Measurements from ENCODE around the gene SKA1. TPM values are rescaled to one million over a fixed set of nuclear protein-coding genes. Genes with fewer than 3 reads are reported as not detected.

Gene SKA1
- total and polyA plus RNA-seq, 5 donors from 2014 or later, result 0.10 to 2.2 (median 0.88) TPM

GRCh38 chr18:50418650-50419049, 43.8 kb downstream of the SKA1 start:
- no peak overlapping the region for H3K27ac Mint-ChIP-seq
- Histone ChIP-seq H3K9me3 (ENCODE audit: control insufficient read depth in 2 of 2, low read length in 2 of 2) (no peaks in the 10 kb centered on the region), H3K27me3 (ENCODE audit: control insufficient read depth, insufficient read depth, low read length) (peaks cover 3% of the 10 kb centered on the region), H3K4me1 (ENCODE audit: control insufficient read depth, insufficient read depth, low read length, poor library complexity, severe bottlenecking) (no peaks in the 10 kb centered on the region), H3K4me3 (ENCODE audit: low read depth, low read length) (no peak overlapping the region), H3K36me3 (ENCODE audit: control insufficient read depth, insufficient read depth, low read length) (no peaks in the 10 kb centered on the region), H3K27ac (ENCODE audit: insufficient read depth, low read length, poor library complexity, severe bottlenecking) (no peak overlapping the region)
- no peaks in the 10 kb centered on the region for H3K36me3 Mint-ChIP-seq
- peaks cover 2 to 13% (median 5%) of the 10 kb centered on the region in 7 donors for H3K9me3 Mint-ChIP-seq
- no peak for DNase-seq
- no peak for ATAC-seq (ENCODE audit: low read depth in 2 of 2)
- H3K4me1 Mint-ChIP-seq, result no peaks in the 10 kb centered on the region
- peaks cover 12% of the 10 kb centered on the region for H3K27me3 Mint-ChIP-seq
- no peak overlapping the region for H3K4me3 Mint-ChIP-seq

- DNase-seq (no peak), ATAC-seq (ENCODE audit: low read depth in 2 of 2) (no peak)
- Mint-ChIP-seq H3K4me3 (no peak overlapping the region), H3K27me3 (peaks cover 21% of the 10 kb centered on the region), H3K36me3 (no peaks in the 10 kb centered on the region), H3K27ac (no peak overlapping the region), H3K9me3 (peaks cover 4 to 20% (median 9%) of the 10 kb centered on the region in 7 donors), H3K4me1 (no peaks in the 10 kb centered on the region)
- Histone ChIP-seq H3K36me3 (ENCODE audit: control insufficient read depth, insufficient read depth, low read length) (no peaks in the 10 kb centered on the region), H3K27ac (ENCODE audit: insufficient read depth, low read length, poor library complexity, severe bottlenecking) (no peak overlapping the region), H3K4me1 (ENCODE audit: control insufficient read depth, insufficient read depth, low read length, poor library complexity, severe bottlenecking) (no peaks in the 10 kb centered on the region), H3K9me3 (ENCODE audit: control insufficient read depth in 2 of 2, low read length in 2 of 2) (no peaks in the 10 kb centered on the region), H3K4me3 (ENCODE audit: low read depth, low read length) (no peak overlapping the region), H3K27me3 (ENCODE audit: control insufficient read depth, insufficient read depth, low read length) (peaks cover 7% of the 10 kb centered on the region)
Observed at GRCh38 chr18:50422286-50422898, 47.5 kb downstream of the SKA1 start.

GRCh38 chr18:50424877-50425690, 50.2 kb downstream of the SKA1 start:
- H3K27me3 Mint-ChIP-seq, result peaks cover 18% of the 10 kb centered on the region
- Histone ChIP-seq H3K4me3 (ENCODE audit: low read depth, low read length) (no peak overlapping the region), H3K9me3 (ENCODE audit: control insufficient read depth in 2 of 2, low read length in 2 of 2) (no peaks in the 10 kb centered on the region), H3K27ac (ENCODE audit: insufficient read depth, low read length, poor library complexity, severe bottlenecking) (no peak overlapping the region), H3K36me3 (ENCODE audit: control insufficient read depth, insufficient read depth, low read length) (no peaks in the 10 kb centered on the region), H3K27me3 (ENCODE audit: control insufficient read depth, insufficient read depth, low read length) (peaks cover 7% of the 10 kb centered on the region), H3K4me1 (ENCODE audit: control insufficient read depth, insufficient read depth, low read length, poor library complexity, severe bottlenecking) (no peaks in the 10 kb centered on the region)
- H3K36me3 Mint-ChIP-seq, result no peaks in the 10 kb centered on the region
- no peak overlapping the region for H3K4me3 Mint-ChIP-seq
- DNase-seq, result no peak
- ATAC-seq (ENCODE audit: low read depth in 2 of 2), result no peak
- no peaks in the 10 kb centered on the region for H3K4me1 Mint-ChIP-seq
- peaks cover 0 to 8% (median 5%) of the 10 kb centered on the region in 7 donors for H3K9me3 Mint-ChIP-seq
- no peak overlapping the region for H3K27ac Mint-ChIP-seq

GRCh38 chr18:50427896-50428295, 53.0 kb downstream of the SKA1 start:
- no peaks in the 10 kb centered on the region for H3K36me3 Mint-ChIP-seq
- Histone ChIP-seq H3K4me1 (ENCODE audit: control insufficient read depth, insufficient read depth, low read length, poor library complexity, severe bottlenecking) (no peaks in the 10 kb centered on the region), H3K36me3 (ENCODE audit: control insufficient read depth, insufficient read depth, low read length) (no peaks in the 10 kb centered on the region), H3K4me3 (ENCODE audit: low read depth, low read length) (no peak overlapping the region), H3K27ac (ENCODE audit: insufficient read depth, low read length, poor library complexity, severe bottlenecking) (no peak overlapping the region), H3K27me3 (ENCODE audit: control insufficient read depth, insufficient read depth, low read length) (peaks cover 4% of the 10 kb centered on the region), H3K9me3 (ENCODE audit: control insufficient read depth in 2 of 2, low read length in 2 of 2) (no peaks in the 10 kb centered on the region)
- DNase-seq, result no peak
- H3K27ac Mint-ChIP-seq, result no peak overlapping the region
- peaks cover 0 to 8% (median 3%) of the 10 kb centered on the region in 7 donors for H3K9me3 Mint-ChIP-seq
- H3K27me3 Mint-ChIP-seq, result peaks cover 12% of the 10 kb centered on the region
- no peak overlapping the region for H3K4me3 Mint-ChIP-seq
- ATAC-seq (ENCODE audit: low read depth in 2 of 2), result no peak
- H3K4me1 Mint-ChIP-seq, result no peaks in the 10 kb centered on the region

GRCh38 chr18:50428531-50429206, 53.8 kb downstream of the SKA1 start:
- Histone ChIP-seq H3K4me1 (ENCODE audit: control insufficient read depth, insufficient read depth, low read length, poor library complexity, severe bottlenecking) (no peaks in the 10 kb centered on the region), H3K27me3 (ENCODE audit: control insufficient read depth, insufficient read depth, low read length) (peaks cover 4% of the 10 kb centered on the region), H3K4me3 (ENCODE audit: low read depth, low read length) (no peak overlapping the region), H3K9me3 (ENCODE audit: control insufficient read depth in 2 of 2, low read length in 2 of 2) (no peaks in the 10 kb centered on the region), H3K36me3 (ENCODE audit: control insufficient read depth, insufficient read depth, low read length) (no peaks in the 10 kb centered on the region), H3K27ac (ENCODE audit: insufficient read depth, low read length, poor library complexity, severe bottlenecking) (no peak overlapping the region)
- Mint-ChIP-seq H3K4me3 (no peak overlapping the region), H3K36me3 (no peaks in the 10 kb centered on the region), H3K9me3 (peaks cover 0 to 8% (median 2%) of the 10 kb centered on the region in 7 donors), H3K27ac (no peak overlapping the region), H3K4me1 (no peaks in the 10 kb centered on the region), H3K27me3 (peaks cover 12% of the 10 kb centered on the region)
- DNase-seq, result no peak
- ATAC-seq (ENCODE audit: low read depth in 2 of 2), result no peak

DNA sequence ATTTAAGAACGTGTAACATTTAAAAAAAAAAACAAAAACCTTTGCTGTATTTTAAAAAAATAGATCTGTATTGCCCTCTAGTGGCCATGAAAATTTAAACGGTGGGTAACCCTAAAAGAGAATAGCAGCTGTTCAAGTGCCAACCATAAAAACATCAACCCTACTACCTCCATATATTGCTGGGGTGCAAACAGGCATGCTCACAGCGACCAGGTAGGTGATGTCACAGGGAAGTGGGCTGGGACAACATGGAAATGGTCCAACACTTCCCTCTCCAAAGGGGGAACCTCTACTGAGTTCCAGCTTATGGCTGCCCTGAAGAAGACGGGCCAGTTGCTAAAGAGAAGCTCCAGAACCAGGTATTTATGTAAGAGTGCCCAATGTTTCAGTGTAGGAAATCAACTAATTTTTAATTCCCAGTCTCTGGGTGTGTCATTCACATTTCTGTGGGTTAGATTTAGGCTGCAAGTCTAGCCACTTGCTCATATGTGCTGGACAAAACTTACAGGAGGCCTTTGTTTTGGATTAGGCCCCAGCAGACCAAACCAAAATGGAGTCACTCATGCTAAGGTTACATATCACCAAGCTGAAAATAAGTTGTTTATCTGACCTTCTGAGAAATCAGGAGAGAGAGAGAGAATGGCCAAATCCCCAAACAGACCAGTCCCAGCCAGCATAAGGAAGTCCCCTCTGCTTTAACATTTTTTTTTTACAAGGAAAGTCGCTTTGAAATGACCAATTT, 54.5 kb downstream of the SKA1 start:
- Histone ChIP-seq H3K27me3 (ENCODE audit: control insufficient read depth, insufficient read depth, low read length) (peaks cover 4% of the 10 kb centered on the region), H3K9me3 (ENCODE audit: control insufficient read depth in 2 of 2, low read length in 2 of 2) (no peaks in the 10 kb centered on the region), H3K4me1 (ENCODE audit: control insufficient read depth, insufficient read depth, low read length, poor library complexity, severe bottlenecking) (no peaks in the 10 kb centered on the region), H3K27ac (ENCODE audit: insufficient read depth, low read length, poor library complexity, severe bottlenecking) (no peak overlapping the region), H3K36me3 (ENCODE audit: control insufficient read depth, insufficient read depth, low read length) (no peaks in the 10 kb centered on the region), H3K4me3 (ENCODE audit: low read depth, low read length) (no peak overlapping the region)
- DNase-seq, result peak in 2 of 3 donors; percentile 2 to 31
- Mint-ChIP-seq H3K4me1 (no peaks in the 10 kb centered on the region), H3K27ac (no peak overlapping the region), H3K36me3 (no peaks in the 10 kb centered on the region), H3K9me3 (peaks cover 0 to 8% (median 2%) of the 10 kb centered on the region in 7 donors), H3K4me3 (no peak overlapping the region), H3K27me3 (peaks cover 16% of the 10 kb centered on the region)
- ATAC-seq (ENCODE audit: low read depth in 2 of 2), result no peak

GRCh38 chr18:50432915-50433314, 58.1 kb downstream of the SKA1 start:
- Histone ChIP-seq H3K4me1 (ENCODE audit: control insufficient read depth, insufficient read depth, low read length, poor library complexity, severe bottlenecking) (no peaks in the 10 kb centered on the region), H3K4me3 (ENCODE audit: low read depth, low read length) (no peak overlapping the region), H3K27me3 (ENCODE audit: control insufficient read depth, insufficient read depth, low read length) (no peaks in the 10 kb centered on the region), H3K27ac (ENCODE audit: insufficient read depth, low read length, poor library complexity, severe bottlenecking) (no peak overlapping the region), H3K36me3 (ENCODE audit: control insufficient read depth, insufficient read depth, low read length) (no peaks in the 10 kb centered on the region), H3K9me3 (ENCODE audit: control insufficient read depth in 2 of 2, low read length in 2 of 2) (no peaks in the 10 kb centered on the region)
- ATAC-seq (ENCODE audit: low read depth in 2 of 2) (no peak), DNase-seq (no peak)
- Mint-ChIP-seq H3K27me3 (peaks cover 12% of the 10 kb centered on the region), H3K9me3 (no peaks in the 10 kb centered on the region), H3K4me1 (no peaks in the 10 kb centered on the region), H3K36me3 (no peaks in the 10 kb centered on the region), H3K4me3 (no peak overlapping the region), H3K27ac (no peak overlapping the region)
